T-helper 1 cell (primary cell): ENCODE measurements around the gene AOPEP.
A peak's percentile ranks its signal among the peaks of the same experiment; 100 is the strongest.
"Not testable (repeated sequence)": the region's sequence is repeated elsewhere in the genome, so short reads cannot be mapped to it uniquely, and the experiment has no call there.

ENCODE experiments used
- DNase-seq, 5 donors: peaks; one replicate each; pipeline ENCODE4 v3.0.0-alpha.2; 2012 to 2020

AOPEP gene

DNA sequence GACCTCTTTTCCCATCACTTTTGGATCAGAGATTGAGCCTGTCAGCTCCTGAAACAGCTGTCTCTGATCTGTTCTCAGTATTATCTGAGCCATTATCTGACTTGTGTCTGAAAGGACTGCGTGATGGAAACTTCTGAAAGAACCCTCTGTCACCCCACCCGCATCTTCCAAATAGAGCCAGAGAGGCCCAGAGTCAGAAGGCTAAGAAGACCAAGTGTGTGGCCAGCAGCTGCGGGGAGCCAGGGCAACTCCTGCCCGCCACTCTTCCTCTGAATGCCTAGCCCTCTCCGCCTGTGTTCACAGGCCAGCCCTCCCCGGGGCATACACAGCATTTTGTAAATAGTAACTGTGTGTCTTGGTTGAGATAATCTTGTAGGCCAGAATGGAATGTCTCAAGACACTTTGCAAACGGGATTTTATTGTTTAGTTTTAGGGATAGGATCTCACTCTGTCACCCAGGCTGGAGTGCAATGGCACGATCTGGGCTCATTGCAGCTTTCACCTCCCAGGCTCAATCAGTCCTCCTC, 92.7 kb downstream of the AOPEP start:
- no peak for DNase-seq

DNA sequence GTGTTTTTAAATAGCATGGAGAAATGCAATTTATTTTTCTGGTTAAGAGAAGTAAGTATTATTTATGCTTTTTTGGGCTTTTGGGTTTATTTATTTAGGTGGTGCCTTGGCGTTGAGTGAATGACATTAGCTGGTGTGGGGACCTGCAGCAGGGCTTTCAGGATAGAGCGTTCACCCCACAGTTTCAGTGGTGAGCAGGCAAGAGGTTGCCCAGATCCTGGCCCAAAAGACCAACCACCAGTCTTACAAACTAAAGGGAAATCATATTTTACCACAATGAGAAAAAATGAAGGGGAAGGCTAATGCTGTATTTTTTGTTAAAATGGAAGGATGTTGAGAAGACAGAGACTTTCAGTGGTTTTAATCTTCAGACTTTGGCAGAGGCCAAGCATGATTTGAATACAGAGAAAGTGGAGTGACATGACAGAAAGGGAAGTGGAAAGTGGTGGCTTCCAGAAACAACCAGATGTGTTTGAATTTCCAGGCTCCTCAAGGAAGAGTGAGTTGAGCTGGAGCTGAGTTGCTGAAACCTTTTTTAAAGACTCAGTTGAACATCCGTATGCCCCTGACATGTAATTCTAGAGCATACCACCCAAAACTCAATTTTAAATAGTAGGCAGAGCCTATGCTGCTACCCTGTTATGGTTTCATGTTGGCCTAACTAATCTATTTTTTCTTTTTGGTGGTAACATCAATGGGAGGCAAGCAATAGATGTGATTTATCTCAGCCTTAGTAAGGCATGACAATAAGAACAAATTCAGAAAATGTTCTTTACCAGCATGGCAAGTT, 94.8 kb downstream of the AOPEP start:
- DNase-seq: peak in 1 of 5 donors; percentile 4

DNA sequence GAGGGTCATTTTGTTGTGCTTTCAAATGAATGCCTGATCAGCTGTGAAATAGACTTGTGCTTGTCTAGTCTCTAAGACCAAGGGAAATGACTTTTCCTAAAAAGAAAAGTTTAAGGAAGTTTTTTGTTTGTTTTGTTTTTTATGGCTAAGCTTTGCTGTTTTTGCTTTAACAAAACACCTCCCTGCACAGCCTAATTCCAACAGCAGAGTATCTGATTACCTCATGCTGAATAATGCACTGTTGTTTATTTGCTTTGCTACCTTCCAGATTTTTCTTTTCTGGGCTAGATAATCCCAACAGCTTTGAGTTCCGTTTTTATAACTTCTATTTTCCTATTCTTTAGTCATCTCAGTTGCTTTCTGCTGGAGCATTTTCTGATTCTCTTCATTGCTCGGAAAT, 95.8 kb downstream of the AOPEP start:
- no peak for DNase-seq

DNA sequence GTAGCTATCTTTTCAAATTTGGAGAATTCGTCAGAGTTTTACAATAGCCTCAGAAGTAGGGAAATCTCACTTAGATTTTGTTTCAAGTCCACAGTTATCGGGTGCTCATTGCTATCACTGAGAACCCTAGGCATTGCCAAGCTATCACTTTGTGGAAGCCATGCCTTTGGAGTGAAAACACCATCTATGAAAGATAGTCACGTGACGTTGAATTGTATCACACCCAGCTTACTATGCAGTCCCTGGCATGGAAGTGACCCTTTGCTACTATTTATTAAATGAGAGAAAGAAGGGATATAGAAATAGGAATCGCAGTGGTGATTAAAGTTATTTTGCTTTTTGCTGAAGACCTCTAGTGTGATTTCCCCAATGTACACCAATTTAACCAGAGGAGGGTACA, 97.2 kb downstream of the AOPEP start:
- DNase-seq: no peak

DNA sequence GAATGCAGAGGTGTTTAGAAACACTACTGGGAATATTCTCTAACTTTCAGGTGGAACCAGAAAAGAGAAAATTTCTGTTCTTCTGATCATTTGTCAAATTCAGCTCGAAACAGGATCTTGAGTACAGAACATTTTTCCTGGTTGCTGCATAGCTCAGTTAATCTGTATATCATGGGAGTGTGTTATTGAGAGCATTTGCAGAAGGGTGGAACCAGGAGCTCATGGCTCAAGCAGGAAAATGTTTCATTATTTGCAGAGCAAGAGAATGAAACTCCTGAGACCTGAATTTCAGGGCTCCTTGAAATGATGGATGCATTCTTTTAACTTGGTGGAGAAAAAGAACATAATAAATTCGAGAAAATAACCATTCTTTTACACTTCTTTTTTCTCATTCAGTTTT, 97.9 kb downstream of the AOPEP start:
- no peak for DNase-seq

DNA sequence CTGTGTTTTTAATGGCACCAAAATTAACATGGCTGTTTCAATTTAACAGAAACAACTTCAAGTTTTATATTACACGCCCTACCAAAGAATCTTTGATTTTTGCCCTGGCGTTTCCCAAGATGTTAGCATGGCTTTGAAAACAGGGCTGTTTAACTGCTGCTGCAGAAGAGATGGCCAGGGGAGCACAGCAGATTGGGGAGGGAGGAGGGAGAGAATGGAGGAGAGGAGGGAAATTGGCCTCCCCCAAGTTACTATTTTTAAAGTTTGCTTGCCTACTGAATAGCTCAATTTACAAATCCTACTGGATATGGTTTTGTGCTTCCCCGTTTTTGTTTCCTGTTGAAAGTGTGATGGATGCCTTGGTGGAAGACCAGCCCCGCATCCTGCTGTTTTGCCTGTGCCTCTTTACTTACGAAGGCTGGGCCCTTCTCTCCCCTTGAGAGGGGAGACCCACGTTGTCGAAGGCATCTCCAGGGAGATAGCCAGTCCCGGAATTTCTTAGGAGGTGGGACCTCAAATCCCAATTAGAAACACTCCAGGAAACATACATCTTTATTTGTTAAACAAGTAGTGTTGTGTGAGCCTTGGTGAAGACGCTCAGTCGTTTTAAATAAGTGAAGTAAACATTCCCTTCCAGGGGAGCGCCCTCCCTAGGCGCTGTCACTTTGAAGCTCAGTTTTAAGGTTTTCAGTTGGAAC, 98.6 kb downstream of the AOPEP start:
- DNase-seq: no peak

DNA sequence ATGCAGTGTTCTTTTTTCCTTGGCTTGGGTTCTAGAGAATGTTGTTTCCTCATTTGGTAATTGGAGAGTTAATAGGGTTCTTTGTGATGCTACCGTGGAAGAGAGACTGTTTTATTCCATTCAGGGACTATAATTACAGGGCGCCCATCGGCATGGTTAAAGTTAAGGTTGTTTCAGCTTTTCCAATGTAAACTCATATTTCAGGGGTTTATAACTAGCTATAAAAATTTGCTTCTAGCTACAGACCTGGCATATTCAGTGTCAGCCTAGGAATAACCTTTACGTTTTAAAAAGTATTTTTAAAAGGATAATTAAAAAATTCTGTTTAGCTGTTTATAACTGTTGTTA, 99.1 kb downstream of the AOPEP start:
- no peak for DNase-seq

DNA sequence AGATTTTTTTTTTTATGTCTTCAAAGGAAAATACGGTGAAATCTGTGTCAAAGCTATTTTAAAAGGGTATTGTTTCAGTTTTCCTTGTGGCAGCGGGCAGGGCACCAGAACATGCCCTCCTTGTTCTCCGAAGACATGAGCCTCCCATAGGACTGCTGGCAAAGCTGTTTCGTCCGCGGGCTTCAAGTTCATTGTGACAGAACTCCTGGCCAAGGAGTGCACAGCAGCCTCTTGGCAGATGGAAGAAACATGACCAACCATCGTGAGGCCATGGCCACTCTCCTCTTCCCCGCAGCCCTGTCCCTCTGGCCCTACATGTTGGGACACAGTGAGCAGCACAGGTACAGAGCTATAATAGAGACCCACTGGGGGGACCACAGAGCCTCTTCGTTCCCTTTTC, 99.5 kb downstream of the AOPEP start:
- DNase-seq: no peak

DNA sequence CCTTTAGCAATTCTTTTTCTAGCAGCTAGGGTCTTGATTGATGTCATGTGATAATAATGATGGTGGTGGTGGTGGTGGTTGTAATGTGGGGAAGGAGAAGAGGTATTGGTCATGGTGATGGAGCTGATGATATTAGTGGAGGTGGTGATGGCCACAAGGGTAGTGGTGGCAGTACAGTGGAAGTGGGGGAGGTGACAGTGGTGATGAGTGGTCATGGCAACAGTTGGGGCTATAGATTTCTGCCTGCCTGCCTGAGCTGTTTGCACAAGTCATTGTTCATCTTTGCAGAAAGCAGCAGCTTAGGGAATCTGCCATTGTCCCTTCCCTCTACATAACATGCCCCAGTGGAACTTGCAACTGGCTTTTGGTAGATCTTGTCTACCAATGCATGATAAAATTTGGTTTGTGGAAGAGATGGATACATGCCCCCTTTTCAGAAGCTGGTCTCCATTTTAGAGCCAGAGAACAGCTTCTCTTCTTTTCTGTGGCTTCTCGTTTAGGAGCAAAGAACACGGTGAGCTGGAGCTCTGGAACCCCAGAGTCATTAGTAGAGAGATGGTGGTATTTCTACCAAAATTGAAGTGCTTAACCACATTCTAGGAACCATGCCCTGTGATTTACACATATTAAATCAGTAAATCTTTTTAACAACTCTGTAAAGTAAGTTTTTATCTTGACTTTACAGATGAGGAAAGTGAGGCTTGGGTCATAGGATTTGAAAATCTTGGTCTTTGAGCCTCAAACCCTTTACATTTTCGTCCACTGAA, 100.3 kb downstream of the AOPEP start:
- DNase-seq: no peak

DNA sequence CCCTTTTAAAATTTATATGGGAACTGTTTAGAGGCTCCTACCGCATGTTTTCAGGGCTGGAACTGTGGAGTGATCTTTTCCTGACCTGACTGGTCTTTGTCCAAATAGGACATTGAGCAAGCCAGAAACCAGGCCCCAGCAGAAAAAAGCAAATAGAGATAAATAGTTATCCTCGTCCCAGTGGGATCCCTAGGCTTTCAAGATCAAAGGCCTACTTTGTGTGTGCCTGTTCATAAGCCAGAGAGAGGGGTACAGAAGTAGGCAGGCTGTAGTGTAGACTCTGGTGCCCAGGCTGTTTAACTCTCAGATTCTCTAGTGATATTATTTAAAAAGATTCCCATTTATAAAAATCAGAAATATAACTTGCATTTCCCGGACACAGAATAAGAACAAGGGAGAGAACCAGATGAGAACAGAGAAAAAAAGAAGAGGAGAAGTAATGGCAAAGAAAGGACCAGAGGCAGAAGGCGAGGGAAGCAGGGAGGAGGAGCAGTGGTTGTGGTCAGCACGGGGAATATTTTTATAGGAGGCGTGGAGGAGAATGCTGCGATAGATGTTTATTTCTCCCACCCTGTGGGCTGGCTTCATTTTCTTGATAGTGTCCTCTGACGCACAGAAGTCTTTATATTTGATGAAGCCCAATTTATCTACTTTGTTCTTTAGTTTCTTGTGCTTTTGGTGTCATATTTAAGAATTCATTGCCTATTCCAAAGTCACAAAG, 101.2 kb downstream of the AOPEP start:
- DNase-seq: no peak

DNA sequence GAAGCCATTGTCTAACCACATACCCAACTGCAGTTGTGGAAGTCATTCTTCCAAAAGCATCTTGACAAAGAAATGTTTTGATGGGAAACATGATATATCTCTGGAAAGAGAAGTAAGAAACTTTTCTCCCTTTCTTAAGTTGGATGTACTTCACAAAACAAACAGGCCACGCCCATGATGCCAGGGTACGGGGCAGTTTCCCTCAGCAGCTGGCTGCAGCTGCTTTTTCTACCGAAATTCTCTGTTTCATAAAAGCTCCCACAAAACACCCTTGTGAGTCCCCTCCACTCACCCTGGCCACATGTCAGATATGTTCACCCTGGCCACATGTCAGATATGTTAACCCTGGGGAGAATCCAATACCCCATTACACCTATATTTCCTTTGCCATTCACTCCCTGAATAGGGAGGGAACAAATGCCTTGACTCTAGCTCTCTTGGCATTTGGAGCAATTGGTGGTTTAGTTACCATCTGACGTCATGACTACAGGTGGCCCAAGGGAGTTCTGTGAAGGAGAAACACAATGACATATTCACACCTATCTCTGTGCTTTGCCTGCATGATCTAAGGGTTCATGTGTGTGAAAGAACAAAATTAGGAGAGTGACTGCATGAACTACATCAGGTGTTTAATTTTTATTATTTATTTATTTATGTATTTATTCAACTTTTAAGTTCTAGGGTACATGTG, 103.0 kb downstream of the AOPEP start:
- DNase-seq: no peak

DNA sequence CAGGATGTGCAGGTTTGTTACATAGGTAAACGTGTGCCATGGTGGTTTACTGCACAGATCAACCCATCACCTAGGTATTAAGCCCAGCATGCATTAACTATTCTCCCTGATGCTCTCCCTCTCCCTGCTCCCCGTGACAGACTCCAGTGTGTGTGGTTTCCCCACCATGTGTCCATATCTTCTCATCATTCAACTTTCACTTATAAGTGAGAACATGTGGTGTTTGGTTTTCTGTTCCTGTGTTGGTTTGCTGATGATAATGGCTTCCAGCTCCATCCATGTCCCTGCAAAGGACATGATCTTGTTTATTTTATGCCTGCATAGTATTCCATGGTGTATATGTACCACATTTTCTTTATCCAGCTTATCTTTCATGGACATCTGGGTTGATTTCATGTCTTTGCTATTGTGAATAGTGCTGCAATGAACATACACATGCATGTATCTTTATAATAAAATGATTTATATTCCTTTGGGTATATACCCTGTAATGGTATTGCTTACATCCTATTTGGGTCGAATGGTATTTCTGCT, 103.6 kb downstream of the AOPEP start:
- DNase-seq: not testable (repeated sequence)

DNA sequence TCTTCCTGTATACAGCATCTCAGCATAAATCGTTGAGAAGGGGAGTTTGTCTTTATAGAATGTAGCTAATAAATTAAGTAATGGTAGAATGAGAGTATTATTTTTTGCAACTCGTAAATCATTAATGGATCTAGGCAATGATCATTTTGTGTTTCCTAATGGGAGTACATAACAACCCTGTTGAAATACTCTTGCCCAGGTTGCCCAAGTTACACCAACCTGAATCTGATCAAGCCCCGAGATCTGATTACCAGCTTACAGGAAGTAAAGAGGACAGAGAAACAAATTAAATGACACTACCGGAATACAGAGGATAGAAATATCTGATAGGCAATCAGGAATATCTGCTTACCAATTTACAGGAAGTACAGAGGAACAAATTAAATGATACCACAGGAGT, 107.3 kb downstream of the AOPEP start:
- no peak for DNase-seq

DNA sequence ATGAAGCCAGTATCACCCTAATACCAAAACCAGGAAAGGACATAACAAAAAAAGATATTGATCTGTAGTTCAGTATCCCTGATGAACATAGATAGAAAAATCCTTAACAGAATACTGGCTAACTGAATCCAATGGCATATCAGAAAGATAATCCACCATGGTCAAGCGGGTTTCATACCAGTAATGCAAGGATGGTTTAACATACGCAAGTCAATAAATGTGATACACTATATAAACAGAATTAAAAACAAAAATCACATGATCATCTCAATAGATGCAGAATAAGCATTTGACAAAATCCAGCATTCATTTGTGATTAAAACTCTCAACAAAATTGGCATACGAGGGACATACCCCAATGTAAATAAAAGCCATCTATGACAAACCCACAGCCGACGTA, 110.9 kb downstream of the AOPEP start:
- DNase-seq: no peak

DNA sequence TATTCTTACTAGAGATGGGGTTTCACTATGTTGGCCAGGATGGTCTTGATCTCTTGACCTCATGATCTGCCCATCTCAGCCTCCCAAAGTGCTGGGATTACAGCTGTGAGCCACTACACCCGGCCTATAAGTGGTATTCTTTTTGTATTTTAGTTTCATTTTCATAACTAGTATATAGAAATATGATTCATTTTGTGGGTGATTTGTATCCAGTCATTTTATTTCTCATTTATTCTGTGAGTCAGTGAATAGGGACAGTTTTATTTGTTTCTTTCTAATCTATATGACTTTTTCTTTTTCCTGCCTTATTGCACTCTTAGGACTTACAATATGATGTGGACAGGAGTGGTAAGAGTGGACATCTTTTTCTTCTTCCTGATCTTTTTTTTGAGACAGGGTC, 112.9 kb downstream of the AOPEP start:
- peak in 1 of 5 donors; percentile 37 for DNase-seq

DNA sequence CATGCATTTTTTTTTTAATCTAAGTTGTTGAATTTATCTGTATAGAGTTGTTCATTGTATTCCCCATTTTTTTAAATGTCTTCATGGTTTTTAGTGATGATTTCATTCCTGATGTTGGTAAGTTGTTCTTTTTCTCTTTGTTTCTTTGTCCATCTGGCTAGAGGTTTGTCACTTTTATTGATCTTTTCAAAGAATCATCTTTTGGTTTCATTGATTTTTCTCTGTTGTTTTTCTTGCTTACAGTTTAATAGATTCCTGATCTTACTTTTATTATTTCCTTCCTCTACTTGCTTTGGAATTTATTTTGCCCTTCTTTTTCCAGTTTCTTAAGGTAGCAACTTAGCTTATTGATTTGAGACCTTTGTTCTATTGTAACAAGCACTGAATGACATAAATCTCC, 114.2 kb downstream of the AOPEP start:
- DNase-seq: no peak

DNA sequence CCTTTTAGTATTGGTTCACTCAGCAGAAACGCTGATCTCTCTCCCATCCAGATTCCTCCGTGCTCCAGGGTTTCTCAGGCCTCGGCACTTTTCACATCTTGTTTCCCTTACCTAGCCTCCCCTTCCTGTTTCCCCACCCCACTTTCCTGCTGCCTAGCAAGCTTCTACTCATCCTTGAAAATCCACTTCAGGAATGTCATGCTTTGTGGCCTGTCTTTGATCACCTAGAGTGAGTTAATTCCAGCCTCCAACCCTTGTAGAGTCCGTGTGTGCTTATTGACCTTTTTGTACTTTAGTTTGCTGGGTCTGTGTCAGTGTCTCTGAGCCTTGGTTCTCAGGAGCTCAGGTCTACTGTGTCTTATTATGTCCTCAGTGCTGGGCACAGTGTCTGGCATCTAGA, 116.6 kb downstream of the AOPEP start:
- no peak for DNase-seq

DNA sequence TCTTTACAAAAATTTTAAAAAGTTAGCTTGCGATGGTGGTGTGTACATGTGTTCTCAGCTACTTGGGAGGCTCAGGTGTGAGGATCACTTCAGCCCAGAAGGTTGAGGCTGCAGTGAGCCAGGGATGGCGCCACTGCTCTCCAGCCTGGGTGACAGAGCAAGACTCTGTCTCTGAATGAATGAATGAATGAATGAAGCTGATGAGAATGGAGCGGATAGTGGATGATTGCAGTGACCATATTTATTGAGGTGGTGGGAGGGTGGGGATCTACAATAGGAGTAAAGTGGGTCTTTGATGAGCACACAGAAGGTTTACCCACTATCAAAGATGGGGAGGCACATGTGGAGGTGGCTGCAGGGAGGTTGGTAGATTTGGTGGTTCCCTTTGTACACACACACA, 120.2 kb downstream of the AOPEP start:
- no peak for DNase-seq

DNA sequence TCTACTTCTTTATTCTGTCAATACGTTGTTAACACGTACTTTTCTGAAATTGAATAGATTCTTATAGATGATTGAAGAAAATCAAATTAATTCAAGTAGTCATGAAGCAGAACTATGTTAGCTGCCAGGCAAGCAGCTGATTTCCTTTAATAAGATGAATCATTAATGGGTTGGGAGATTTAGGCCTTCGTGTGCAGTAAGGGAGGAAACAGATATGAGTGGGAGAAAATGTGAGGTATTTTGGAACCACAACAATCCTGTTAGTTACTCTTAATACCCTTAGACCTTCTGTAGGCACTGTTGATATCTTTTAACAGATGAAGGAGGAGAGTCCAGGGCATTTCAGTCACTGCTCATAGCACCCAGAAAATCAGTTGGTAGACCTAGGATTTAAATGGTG, 121.0 kb downstream of the AOPEP start:
- peak in 1 of 5 donors; percentile 18 for DNase-seq

DNA sequence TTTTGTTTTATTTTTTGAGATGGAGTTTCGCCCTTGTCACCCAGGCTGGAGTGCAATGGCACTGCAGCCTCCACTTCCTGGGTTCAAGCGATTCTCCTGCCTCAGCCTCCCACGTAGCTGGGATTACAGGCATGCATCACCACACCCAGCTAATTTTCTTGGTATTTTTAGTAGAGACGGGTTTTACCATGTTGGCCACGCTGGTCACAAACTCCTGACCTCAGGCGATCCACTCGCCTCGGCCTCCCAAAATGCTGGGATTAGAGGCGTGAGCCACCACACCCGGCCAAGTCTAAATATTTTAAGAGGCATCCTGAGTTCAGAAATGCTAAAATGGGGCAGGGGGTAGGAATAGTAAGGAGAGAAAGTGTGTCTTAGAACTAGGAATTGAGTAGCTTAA, 122.3 kb downstream of the AOPEP start:
- not testable (repeated sequence) for DNase-seq

DNA sequence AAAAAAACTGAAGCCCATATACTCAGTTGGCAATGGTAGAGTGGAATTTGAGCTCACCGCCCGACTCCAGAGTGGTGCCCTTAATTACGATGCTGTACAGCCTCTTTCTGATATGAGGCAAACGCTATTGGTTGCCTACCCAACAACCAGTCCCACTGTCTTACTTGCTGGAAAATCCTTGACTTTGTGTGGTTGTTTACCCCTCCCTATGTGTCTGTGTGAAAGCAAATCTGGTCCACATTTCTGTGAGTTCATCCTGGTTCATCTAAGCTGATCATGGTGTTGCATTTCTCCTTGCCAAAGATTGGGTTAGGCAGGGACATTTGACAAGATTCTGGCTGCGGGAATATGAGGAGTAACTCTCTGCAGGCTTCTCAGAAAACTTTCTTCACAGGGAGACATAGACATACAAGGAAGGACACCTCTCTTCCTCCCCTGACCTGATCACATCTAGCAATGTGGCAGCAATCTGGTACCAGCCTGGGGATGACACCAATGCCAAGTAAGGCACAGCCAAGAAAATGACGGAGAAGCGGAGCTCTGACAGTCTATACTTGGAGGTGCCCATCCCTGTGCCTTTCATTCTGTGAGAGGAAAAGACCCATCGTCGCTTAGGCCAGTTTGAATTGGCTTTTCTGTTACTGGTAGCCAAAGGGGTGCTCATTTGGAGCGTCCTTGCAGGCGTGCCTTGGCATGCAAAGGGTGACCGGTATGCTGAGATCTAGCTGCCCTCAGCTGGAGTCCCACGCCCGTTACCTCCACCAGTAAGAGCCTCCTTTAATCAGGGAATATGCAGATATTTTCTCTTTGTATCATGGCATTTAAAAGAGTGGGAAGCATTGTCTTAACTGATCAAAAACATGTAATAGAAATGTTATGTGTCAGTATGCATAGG, 124.3 kb downstream of the AOPEP start:
- no peak for DNase-seq
